UCSD-AML1 (cell line): ENCODE data around the gene ZNF674.
"Not testable (repeated sequence)": the region's sequence is repeated elsewhere in the genome, so short reads cannot be mapped to it uniquely, and the experiment has no call there.

Experiments
- DNase-seq: peaks from one replicate; lab custom pipeline; 2025; ENCODE audit not compliant: unreplicated experiment; lab: John Stamatoyannopoulos, UW

The ZNF674 gene

DNA sequence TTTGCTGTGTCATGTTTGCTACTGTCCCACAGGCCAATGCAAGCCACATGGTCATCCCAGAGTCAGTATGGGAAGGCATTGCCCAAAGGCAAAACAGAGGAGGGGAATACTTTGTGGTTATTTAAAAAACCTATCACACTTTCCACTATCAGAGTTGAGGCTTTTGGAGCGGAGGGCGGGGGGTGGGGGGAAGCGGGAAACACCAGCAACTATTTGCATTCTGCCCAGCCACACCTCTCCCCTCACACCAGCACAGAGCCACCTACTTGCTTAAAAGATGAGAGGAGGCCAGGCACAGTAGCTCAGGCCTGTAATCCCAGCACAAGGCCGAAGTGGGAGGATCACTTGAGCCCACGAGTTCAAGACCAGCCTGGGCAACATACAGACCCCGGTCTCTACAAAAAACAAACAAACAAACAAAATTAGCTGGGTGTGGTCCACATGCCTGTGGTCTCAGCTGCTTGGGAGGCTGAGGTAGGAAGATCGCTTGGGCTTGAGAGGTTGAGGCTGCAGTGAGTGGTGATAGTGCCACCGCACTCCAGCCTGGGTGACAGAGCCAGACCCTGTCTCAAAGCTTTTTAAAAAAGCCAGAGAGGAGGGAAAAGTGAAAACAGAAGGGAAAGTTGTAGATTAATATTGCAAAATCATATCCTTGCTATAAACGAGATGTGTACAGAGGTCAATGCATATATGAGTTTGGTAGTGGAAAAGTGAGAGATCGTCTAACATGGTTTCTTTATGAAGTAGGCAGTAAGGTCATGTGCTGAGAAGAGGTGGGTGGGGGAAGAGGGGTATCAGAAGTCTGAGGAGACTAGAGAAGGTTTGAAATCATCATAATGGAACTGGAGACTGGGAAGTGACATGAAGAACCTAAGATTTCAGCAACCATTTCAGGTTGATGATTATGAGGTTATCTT lies 26.5 kb upstream of the ZNF674 start:
- DNase-seq, result no peak

- no peak for DNase-seq
These were observed 24.4 kb upstream of the ZNF674 start for GRCh38 chrX:46569621-46570020.

- no peak for DNase-seq
These were observed 22.2 kb upstream of the ZNF674 start for GRCh38 chrX:46567388-46567787.

DNA sequence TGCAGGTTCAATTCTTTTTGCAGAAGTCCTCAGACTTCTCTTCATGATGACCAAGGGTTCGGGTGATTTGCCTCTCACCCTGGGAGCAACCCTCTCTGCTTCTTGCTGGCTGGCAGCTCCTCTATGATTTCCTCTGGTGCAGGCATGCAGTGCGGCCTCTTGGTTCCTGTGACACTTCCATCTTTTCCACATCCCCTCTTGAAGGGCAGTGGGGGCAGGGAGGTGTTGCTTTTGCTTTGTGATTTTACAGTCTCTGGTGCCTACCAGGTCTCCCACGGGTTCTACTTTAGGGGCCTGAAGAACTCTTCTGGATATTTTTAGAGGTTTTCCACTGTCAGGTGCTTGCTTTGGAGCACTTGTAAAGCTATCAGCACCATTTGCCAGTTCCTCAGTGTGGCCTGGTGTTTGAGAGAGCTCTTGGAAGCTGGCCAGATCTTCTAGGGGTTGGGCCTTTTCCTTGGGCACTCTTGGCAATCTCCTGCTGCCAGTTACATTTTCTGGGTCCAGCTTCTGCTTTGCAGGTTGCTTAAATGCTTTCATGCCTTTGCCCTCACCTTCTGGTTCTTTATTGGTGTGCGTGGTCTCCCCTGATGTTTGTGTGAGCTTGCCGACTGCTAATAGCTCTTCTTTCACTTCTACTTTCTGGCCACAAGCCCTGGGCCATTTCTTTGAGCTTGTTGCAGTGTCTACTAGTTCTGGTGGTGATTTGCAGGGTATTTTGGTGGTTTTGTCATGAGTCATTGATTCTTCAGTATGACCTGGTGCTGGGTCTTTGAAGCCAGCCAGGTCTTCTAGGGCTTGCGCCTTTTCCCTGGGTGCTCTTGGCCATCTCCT lies 16.8 kb upstream of the ZNF674 start:
- DNase-seq, result peak; percentile 42

DNA sequence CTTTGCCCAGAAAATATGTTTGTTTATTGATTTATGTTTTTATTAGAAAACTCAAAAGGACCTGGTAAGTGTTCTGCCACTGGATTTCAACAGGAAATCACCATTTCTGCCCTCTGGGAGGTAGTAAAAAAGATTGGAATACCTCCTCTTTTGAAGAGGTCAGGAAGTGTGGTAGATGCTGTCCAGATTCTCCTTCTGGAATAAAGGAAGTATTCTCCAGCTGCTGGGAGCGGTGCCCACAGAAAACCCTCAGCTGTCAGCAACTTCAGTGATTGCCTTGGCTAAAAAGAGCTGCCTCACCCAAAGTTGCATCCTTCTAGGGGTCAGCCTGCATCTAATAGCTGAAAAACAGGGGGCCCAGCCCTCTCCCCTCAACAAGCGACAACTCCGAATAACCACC lies 13.8 kb upstream of the ZNF674 start:
- no peak for DNase-seq

- no peak for DNase-seq
These were observed 9.7 kb upstream of the ZNF674 start for GRCh38 chrX:46554942-46555341.

- DNase-seq, result no peak
These were observed 8.7 kb upstream of the ZNF674 start for GRCh38 chrX:46553935-46554334.

DNA sequence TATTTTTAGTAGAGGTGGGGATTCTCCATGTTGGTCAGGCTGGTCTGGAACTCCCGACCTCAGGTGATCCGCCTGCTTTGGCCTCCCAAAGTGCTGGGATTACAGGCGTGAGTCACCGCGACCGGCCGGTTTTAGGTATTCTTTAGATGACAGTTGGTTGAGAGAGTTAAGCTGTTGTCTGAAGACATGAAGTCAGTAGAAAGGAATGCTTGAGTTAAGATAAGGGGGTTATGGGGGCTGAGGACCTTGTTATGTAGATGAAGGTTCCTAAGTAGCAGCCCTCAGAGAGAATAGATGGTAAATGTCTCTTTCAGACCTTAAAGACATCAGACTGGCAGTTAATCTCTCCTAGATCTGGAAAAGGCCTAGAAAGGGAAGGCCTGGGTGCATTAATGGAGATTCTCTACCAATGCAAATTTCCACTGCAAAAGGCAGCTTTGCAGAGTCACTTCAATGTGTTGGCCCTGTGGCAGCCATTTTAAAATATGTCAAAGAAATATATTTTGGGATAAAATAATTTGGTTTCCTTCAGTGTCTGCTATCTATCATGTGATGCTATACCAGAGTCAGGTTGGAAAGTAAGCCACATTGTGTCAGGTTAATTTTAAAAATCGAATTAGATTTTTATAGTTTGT lies 6.4 kb upstream of the ZNF674 start:
- no peak for DNase-seq

- no peak for DNase-seq
These were observed 4.7 kb upstream of the ZNF674 start for GRCh38 chrX:46549914-46550313.

DNA sequence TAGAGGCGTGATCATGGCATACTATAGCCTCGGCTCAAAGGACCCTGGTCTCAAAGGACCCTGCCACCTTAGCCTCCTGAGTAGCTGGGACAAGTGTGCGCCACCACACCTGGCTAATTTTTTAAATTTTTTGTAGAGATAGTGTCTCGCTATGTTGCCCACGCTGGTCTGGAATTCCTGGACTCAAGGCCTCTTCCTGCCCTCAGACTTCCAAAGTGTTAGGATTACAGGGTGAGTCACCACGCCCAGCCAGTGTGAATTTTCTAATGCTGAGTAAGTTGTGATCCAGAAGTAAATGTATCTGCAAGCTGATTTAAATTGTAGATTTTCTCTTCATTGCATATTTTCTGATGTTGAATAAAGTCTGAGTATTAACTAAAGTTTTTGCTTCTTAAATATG lies 2.6 kb upstream of the ZNF674 start:
- DNase-seq, result no peak

- not testable (repeated sequence) for DNase-seq
These were observed 694 bp downstream of the ZNF674 start for GRCh38 chrX:46544527-46544926.

GRCh38 chrX:46543441-46543840 lies 1.8 kb downstream of the ZNF674 start:
- DNase-seq, result no peak

DNA sequence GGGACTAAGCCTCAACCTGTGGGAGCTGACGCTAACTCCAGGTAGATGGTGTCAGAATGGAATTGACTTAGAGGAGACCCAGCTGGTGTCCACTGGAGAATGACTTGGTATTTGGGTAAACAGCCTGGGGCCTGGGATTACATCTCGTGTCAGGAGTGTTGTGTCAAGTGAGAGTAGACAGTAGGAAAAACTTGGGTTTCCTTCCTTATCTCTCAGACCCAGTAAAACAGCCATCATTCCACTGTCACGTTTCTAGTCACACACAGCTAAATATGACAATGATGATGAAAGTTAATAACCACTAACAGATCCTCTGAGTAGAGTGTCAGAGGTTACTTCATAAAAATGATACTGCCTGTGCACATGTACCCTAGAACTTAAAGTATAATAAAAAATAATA lies 13.8 kb downstream of the ZNF674 start:
- no peak for DNase-seq

- not testable (repeated sequence) for DNase-seq
These were observed 14.8 kb downstream of the ZNF674 start for GRCh38 chrX:46530404-46530908.

- peak; percentile 44 for DNase-seq
These were observed 15.3 kb downstream of the ZNF674 start for GRCh38 chrX:46529740-46530403.

DNA sequence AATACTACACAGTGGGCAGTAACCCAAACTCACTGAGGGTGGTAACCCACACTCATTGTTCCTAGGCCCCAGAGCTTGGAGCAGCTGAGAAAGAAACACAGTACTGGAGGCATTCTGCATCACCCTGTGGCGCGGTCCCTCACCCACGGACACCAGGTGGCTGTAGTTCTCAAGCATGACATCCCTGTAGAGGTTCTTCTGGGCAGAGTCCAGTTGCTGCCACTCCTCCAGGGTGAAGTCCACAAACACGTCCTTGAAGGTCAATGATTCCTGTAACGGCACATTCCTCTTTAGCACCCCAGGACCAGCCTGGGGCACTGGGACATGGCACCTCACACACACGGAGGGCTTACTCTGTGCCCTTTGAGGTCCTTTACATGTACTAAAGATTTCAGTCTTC lies 16.6 kb downstream of the ZNF674 start:
- not testable (repeated sequence) for DNase-seq

GRCh38 chrX:46506076-46506475 lies 39.1 kb downstream of the ZNF674 start:
- no peak for DNase-seq

GRCh38 chrX:46502848-46503247 lies 42.4 kb downstream of the ZNF674 start:
- DNase-seq, result no peak

GRCh38 chrX:46500054-46500453 lies 45.2 kb downstream of the ZNF674 start:
- DNase-seq, result no peak

- no peak for DNase-seq
These were observed 56.5 kb downstream of the ZNF674 start for GRCh38 chrX:46488712-46489111.

GRCh38 chrX:46485897-46486296 lies 59.3 kb downstream of the ZNF674 start:
- DNase-seq, result no peak
